HL-60 (cell line): ENCODE measurements around the gene PRKAA2.

Experiments used
- DNase-seq, 2 experiments: peaks; one replicate each; pipeline ENCODE4 v3.0.0-alpha.2; 2010 to 2020; ENCODE audit warnings: low read depth in 1 of 2, low spot score in 1 of 2
- H3K27ac ChIP-seq: fragments of 250-450 bp; sonication (Bioruptor Pico); replicated peaks from 2 replicates; pipeline ENCODE4 v1.5.1; 2020; ENCODE audit warnings: mild to moderate bottlenecking, moderate library complexity
- H3K27me3 ChIP-seq: fragments of 250-450 bp; sonication (Bioruptor Pico); 2 replicates; pipeline ENCODE4 v1.5.1; 2021; ENCODE audit warnings: mild to moderate bottlenecking, moderate library complexity; ENCODE audit not compliant: insufficient read depth, poor library complexity, severe bottlenecking
- H3K4me3 ChIP-seq: replicated peaks from 2 replicates; pipeline ENCODE4 v1.5.1; 2011; ENCODE audit warnings: mild to moderate bottlenecking, control low read depth, low read length; ENCODE audit not compliant: insufficient read depth
- GABPA ChIP-seq: IDR thresholded peaks from 2 replicates; pipeline ENCODE4 v1.6.1; 2012; ENCODE audit warnings: low read depth
- POLR2AphosphoS5 ChIP-seq: IDR thresholded peaks from 2 replicates; pipeline ENCODE4 v1.6.1; 2012; ENCODE audit warnings: low read depth
- SPI1 ChIP-seq: IDR thresholded peaks from 2 replicates; pipeline ENCODE4 v1.6.1; 2012; ENCODE audit warnings: low read depth, mild to moderate bottlenecking, borderline replicate concordance
- TF ChIP-seq, protein P1 (sequence below): IDR thresholded peaks from one replicate; pipeline ENCODE4 v1.5.1; 2011; ENCODE audit warnings: low read length, control low read depth, inconsistent platforms; ENCODE audit not compliant: insufficient read depth
- TF ChIP-seq, protein P2 (sequence below): IDR thresholded peaks from 2 replicates; pipeline ENCODE4 v1.6.1; 2012; ENCODE audit warnings: low read depth; ENCODE audit not compliant: insufficient replicate concordance

The PRKAA2 gene

DNA sequence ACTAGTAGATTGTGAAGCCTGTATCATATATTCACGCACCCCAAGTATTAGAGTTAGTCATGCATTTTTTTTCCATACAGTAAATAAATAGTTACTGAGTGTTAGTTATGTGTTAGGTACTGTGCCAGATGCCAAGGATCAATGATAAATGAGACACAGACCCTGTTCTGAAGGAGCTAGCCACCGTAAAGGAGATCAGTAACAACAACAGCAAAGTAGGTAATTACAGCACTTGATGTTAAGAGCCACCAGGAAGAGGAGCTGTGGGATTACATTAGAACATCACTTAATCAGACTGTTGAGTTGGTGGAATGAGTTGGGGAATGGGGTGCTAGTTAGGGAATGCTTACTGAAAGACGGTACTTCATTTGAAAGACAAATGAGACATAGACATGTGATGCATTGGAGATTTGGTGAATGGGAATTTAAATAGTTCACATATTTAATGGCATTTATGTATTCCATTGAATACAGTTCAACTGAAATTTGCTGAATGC lies 21.0 kb downstream of the PRKAA2 start:
- H3K27ac ChIP-seq: no peak overlapping the region
- DNase-seq: no peak
- no peaks in the 10 kb centered on the region for H3K27me3 ChIP-seq
- H3K4me3 ChIP-seq: no peak overlapping the region
- TF ChIP-seq POLR2AphosphoS5: no peak
- TF ChIP-seq, protein P1, sequence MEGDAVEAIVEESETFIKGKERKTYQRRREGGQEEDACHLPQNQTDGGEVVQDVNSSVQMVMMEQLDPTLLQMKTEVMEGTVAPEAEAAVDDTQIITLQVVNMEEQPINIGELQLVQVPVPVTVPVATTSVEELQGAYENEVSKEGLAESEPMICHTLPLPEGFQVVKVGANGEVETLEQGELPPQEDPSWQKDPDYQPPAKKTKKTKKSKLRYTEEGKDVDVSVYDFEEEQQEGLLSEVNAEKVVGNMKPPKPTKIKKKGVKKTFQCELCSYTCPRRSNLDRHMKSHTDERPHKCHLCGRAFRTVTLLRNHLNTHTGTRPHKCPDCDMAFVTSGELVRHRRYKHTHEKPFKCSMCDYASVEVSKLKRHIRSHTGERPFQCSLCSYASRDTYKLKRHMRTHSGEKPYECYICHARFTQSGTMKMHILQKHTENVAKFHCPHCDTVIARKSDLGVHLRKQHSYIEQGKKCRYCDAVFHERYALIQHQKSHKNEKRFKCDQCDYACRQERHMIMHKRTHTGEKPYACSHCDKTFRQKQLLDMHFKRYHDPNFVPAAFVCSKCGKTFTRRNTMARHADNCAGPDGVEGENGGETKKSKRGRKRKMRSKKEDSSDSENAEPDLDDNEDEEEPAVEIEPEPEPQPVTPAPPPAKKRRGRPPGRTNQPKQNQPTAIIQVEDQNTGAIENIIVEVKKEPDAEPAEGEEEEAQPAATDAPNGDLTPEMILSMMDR: no peak
- no peak for TF ChIP-seq GABPA
- TF ChIP-seq, protein P2, sequence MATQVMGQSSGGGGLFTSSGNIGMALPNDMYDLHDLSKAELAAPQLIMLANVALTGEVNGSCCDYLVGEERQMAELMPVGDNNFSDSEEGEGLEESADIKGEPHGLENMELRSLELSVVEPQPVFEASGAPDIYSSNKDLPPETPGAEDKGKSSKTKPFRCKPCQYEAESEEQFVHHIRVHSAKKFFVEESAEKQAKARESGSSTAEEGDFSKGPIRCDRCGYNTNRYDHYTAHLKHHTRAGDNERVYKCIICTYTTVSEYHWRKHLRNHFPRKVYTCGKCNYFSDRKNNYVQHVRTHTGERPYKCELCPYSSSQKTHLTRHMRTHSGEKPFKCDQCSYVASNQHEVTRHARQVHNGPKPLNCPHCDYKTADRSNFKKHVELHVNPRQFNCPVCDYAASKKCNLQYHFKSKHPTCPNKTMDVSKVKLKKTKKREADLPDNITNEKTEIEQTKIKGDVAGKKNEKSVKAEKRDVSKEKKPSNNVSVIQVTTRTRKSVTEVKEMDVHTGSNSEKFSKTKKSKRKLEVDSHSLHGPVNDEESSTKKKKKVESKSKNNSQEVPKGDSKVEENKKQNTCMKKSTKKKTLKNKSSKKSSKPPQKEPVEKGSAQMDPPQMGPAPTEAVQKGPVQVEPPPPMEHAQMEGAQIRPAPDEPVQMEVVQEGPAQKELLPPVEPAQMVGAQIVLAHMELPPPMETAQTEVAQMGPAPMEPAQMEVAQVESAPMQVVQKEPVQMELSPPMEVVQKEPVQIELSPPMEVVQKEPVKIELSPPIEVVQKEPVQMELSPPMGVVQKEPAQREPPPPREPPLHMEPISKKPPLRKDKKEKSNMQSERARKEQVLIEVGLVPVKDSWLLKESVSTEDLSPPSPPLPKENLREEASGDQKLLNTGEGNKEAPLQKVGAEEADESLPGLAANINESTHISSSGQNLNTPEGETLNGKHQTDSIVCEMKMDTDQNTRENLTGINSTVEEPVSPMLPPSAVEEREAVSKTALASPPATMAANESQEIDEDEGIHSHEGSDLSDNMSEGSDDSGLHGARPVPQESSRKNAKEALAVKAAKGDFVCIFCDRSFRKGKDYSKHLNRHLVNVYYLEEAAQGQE: no peak
- TF ChIP-seq SPI1: no peak

- no peaks in the 10 kb centered on the region for H3K27me3 ChIP-seq
- H3K4me3 ChIP-seq: no peak overlapping the region
- TF ChIP-seq SPI1 (no peak), GABPA (no peak), POLR2AphosphoS5 (no peak)
- TF ChIP-seq, protein P2: no peak
- TF ChIP-seq, protein P1: no peak
- DNase-seq: no peak
- no peak overlapping the region for H3K27ac ChIP-seq
Measured at GRCh38 chr1:56670350-56670749, 25.2 kb downstream of the PRKAA2 start.

- no peak overlapping the region for H3K27ac ChIP-seq
- H3K27me3 ChIP-seq: no peaks in the 10 kb centered on the region
- H3K4me3 ChIP-seq: no peak overlapping the region
- DNase-seq: no peak
- TF ChIP-seq GABPA (no peak), POLR2AphosphoS5 (no peak)
Measured at GRCh38 chr1:56671085-56671484, 26.0 kb downstream of the PRKAA2 start.

DNA sequence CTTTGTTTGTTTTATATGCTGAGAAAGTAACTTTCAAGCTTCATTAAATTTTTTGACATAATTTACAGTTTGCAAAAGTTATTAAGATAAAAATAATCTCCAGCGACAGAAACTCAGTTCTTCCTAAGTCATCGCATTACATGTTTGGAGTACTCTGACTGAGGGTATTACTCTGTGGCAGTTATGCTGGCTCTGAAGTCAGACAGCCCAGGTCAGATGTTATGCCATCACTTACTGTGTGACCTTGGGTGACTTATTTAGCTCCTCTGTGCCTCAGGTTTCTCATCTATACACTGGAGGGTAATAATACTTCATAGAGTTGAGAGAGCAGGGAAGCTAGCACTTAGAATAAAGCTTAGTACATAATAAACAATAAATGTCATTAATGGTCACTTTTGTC lies 26.4 kb downstream of the PRKAA2 start:
- Histone ChIP-seq H3K27ac (no peak overlapping the region), H3K27me3 (no peaks in the 10 kb centered on the region), H3K4me3 (no peak overlapping the region)
- TF ChIP-seq, protein P2: no peak
- TF ChIP-seq GABPA (no peak), POLR2AphosphoS5 (no peak), SPI1 (no peak)
- TF ChIP-seq, protein P1: no peak
- DNase-seq: no peak
